OCI-LY3 (cell line): Measurements from ENCODE around the gene FGG.

Source experiments
- H2AFZ ChIP-seq: fragments of 200-600, 300-600 bp; shearing (Covaris generic); 2 replicates; pipeline ENCODE4 v1.6.0; 2014; ENCODE audit warnings: antibody characterized with exemption, low read depth, low read length
- H3K27ac ChIP-seq: fragments of 200-600, 300-600 bp; sonication (generic); 2 replicates; pipeline ENCODE4 v1.5.1; 2014; ENCODE audit warnings: mild to moderate bottlenecking, low read length, moderate library complexity, mixed read lengths
- H3K27me3 ChIP-seq: fragments of 200-600, 300-600 bp; sonication (generic); 2 replicates; pipeline ENCODE4 v1.6.1; 2014; ENCODE audit warnings: low read depth, low read length, mixed read lengths
- H3K36me3 ChIP-seq: fragments of 200-600, 300-600 bp; sonication (generic); replicated peaks from 2 replicates; pipeline ENCODE3; 2014; ENCODE audit warnings: low read depth, low read length, mixed read lengths
- H3K4me1 ChIP-seq: fragments of 300-600, 200-600 bp; sonication (generic); 2 replicates; pipeline ENCODE4 v1.6.1; 2014; ENCODE audit warnings: low read length, mixed read lengths
- H3K4me2 ChIP-seq: fragments of 200-600, 300-600 bp; sonication (generic); 2 replicates; pipeline ENCODE4 v1.6.1; 2014; ENCODE audit warnings: low read length, mixed read lengths
- H3K4me3 ChIP-seq: fragments of 300-600, 200-600 bp; sonication (generic); 2 replicates; pipeline ENCODE4 v1.5.1; 2014; ENCODE audit warnings: antibody characterized with exemption, mild to moderate bottlenecking, low read length, moderate library complexity
- H3K79me2 ChIP-seq: fragments of 300-600, 200-600 bp; shearing (Covaris generic); 2 replicates; pipeline ENCODE4 v1.6.1; 2014; ENCODE audit warnings: mild to moderate bottlenecking, low read length, mixed read lengths
- H3K9ac ChIP-seq: fragments of 300-600, 200-600 bp; shearing (Covaris generic); 2 replicates; pipeline ENCODE4 v1.6.0; 2014; ENCODE audit warnings: mild to moderate bottlenecking, low read length, moderate library complexity
- H3K9me3 ChIP-seq: fragments of 200-600, 300-600 bp; shearing (Covaris generic); 2 replicates; pipeline ENCODE4 v1.6.1; 2014; ENCODE audit warnings: low read length, mixed read lengths; ENCODE audit not compliant: insufficient read depth
- H4K20me1 ChIP-seq: fragments of 200-600, 300-600 bp; sonication (generic); 2 replicates; pipeline ENCODE4 v1.6.1; 2016; ENCODE audit warnings: low read length, mixed read lengths; ENCODE audit not compliant: insufficient read depth
- CTCF ChIP-seq: fragments of 200-600, 300-600 bp; sonication (generic); IDR thresholded peaks from 2 replicates; pipeline ENCODE4 v1.5.1; 2014; ENCODE audit warnings: antibody characterized with exemption, low read length, low read depth
- EZH2phosphoT487 ChIP-seq: fragments of 200-600 bp; shearing (Covaris generic); IDR thresholded peaks from 2 replicates; pipeline ENCODE4 v1.6.1; 2018; ENCODE audit warnings: antibody characterized with exemption, mixed run types, low read depth

FGG gene

GRCh38 chr4:154586296-154587033 is 26.0 kb downstream of the FGG start:
- H2AFZ ChIP-seq, result no peak overlapping the region

GRCh38 chr4:154585369-154586018 is 27.0 kb downstream of the FGG start:
- Histone ChIP-seq H3K4me2 (no peak overlapping the region), H2AFZ (no peak overlapping the region), H3K9ac (no peak overlapping the region), H3K79me2 (no peaks in the 10 kb centered on the region), H4K20me1 (no peaks in the 10 kb centered on the region), H3K4me3 (no peak overlapping the region), H3K9me3 (no peaks in the 10 kb centered on the region), H3K36me3 (no peaks in the 10 kb centered on the region), H3K4me1 (no peaks in the 10 kb centered on the region), H3K27me3 (peaks cover 19% of the 10 kb centered on the region), H3K27ac (no peak overlapping the region)
- TF ChIP-seq EZH2phosphoT487, result no peak
- no peak for TF ChIP-seq CTCF

More at GRCh38 chr4:154586296-154587033, 26.0 kb downstream of the FGG start:
- Histone ChIP-seq H3K79me2 (no peaks in the 10 kb centered on the region), H3K4me2 (no peak overlapping the region), H3K9ac (no peak overlapping the region), H3K4me1 (no peaks in the 10 kb centered on the region), H3K36me3 (no peaks in the 10 kb centered on the region), H4K20me1 (no peaks in the 10 kb centered on the region), H3K27me3 (peaks cover 19% of the 10 kb centered on the region), H3K4me3 (no peak overlapping the region), H3K27ac (no peak overlapping the region), H3K9me3 (no peaks in the 10 kb centered on the region)
- TF ChIP-seq CTCF (no peak), EZH2phosphoT487 (no peak)

- Histone ChIP-seq H2AFZ (no peak overlapping the region), H3K4me2 (no peak overlapping the region), H3K36me3 (no peaks in the 10 kb centered on the region), H3K27ac (no peak overlapping the region), H3K27me3 (peaks cover 16% of the 10 kb centered on the region), H3K4me3 (no peak overlapping the region), H3K4me1 (no peaks in the 10 kb centered on the region), H4K20me1 (no peaks in the 10 kb centered on the region), H3K9me3 (no peaks in the 10 kb centered on the region), H3K9ac (no peak overlapping the region), H3K79me2 (no peaks in the 10 kb centered on the region)
- TF ChIP-seq CTCF (no peak), EZH2phosphoT487 (no peak)
Measured at GRCh38 chr4:154584259-154584658, 28.2 kb downstream of the FGG start.

- Histone ChIP-seq H3K9me3 (no peaks in the 10 kb centered on the region), H3K4me3 (no peak overlapping the region), H2AFZ (no peak overlapping the region), H3K27me3 (peaks cover 15% of the 10 kb centered on the region), H3K79me2 (no peaks in the 10 kb centered on the region), H3K27ac (no peak overlapping the region), H4K20me1 (no peaks in the 10 kb centered on the region), H3K4me2 (no peak overlapping the region), H3K36me3 (no peaks in the 10 kb centered on the region), H3K4me1 (no peaks in the 10 kb centered on the region), H3K9ac (no peak overlapping the region)
- TF ChIP-seq CTCF (no peak), EZH2phosphoT487 (no peak)
Measured at GRCh38 chr4:154583677-154584076, 28.8 kb downstream of the FGG start.
